H1 (cell line): ENCODE results near the gene DRAM1. TPM values are rescaled to one million over a fixed set of nuclear protein-coding genes. Genes with fewer than 3 reads are reported as not detected.

Experiments
- ASH2L ChIP-seq: fragments of 200-600, 300-600 bp; sonication (generic); IDR thresholded peaks from one replicate; pipeline ENCODE4 v1.7.1; 2017; ENCODE audit warnings: low read length
- BRCA1 ChIP-seq: IDR thresholded peaks from 2 replicates; pipeline ENCODE4 v1.6.1; 2012; ENCODE audit warnings: low read depth, low read length, improper control_type of control experiment
- CEBPB ChIP-seq: IDR thresholded peaks from 2 replicates; pipeline ENCODE4 v1.6.1; 2012; ENCODE audit warnings: low read depth, low read length
- CHD1 ChIP-seq: IDR thresholded peaks from 2 replicates; pipeline ENCODE4 v1.6.1; 2012; ENCODE audit warnings: low read depth, low read length, improper control_type of control experiment
- CHD2 ChIP-seq: IDR thresholded peaks from 2 replicates; pipeline ENCODE4 v1.6.1; 2012; ENCODE audit warnings: low read length, improper control_type of control experiment
- CREB1 ChIP-seq: IDR thresholded peaks from 2 replicates; pipeline ENCODE4 v1.6.1; 2012; ENCODE audit warnings: inconsistent platforms
- JUND ChIP-seq: IDR thresholded peaks from 2 replicates; pipeline ENCODE4 v1.6.1; 2011; ENCODE audit warnings: mild to moderate bottlenecking, improper control_type of control experiment, low read length
- KDM4A ChIP-seq: IDR thresholded peaks from one replicate; pipeline ENCODE4 v1.7.1; 2012; ENCODE audit warnings: low read depth, mild to moderate bottlenecking, moderate library complexity, low read length, inconsistent platforms; ENCODE audit not compliant: severe bottlenecking
- NANOG ChIP-seq: IDR thresholded peaks from 2 replicates; pipeline ENCODE4 v1.6.1; 2011; ENCODE audit warnings: low read length, low read depth, mild to moderate bottlenecking, inconsistent platforms; ENCODE audit not compliant: insufficient read depth, poor library complexity, severe bottlenecking
- PHF8 ChIP-seq: fragments of 200-600 bp; sonication (generic); conservative IDR thresholded peaks from 2 replicates; pipeline ENCODE4 v1.7.1; 2012; ENCODE audit warnings: low read depth, mild to moderate bottlenecking, inconsistent platforms, low read length, moderate library complexity
- SIRT6 ChIP-seq: IDR thresholded peaks from one replicate; pipeline ENCODE4 v1.7.1; 2012; ENCODE audit warnings: low read length, inconsistent platforms
- SIX5 ChIP-seq: IDR thresholded peaks from 2 replicates; pipeline ENCODE4 v1.6.1; 2011; ENCODE audit warnings: mild to moderate bottlenecking, low read depth, low read length
- TAF1 ChIP-seq: IDR thresholded peaks from 2 replicates; pipeline ENCODE4 v1.6.1; 2011; ENCODE audit warnings: mild to moderate bottlenecking, low read depth, low read length
- polyA plus RNA-seq, 7 experiments: library from polyadenylated mRNA; depleted of rRNA in 3 of 7; stranded (reverse) in 5 of 7; unstranded in 2 of 7; fragments of >200 nt in 5 of 7; fragments of 200-250 nt in 2 of 7; gene quantifications; 1 replicate in 5 of 7; 2 replicates in 1 of 7; 4 replicates in 1 of 7; pipeline versions ENCODE4 v1.2.1 to v1.2.3, GENCODE V29; 2011 to 2013; ENCODE audit warnings: missing spikeins in 2 of 7, mixed read lengths in 2 of 7
- total RNA-seq: library from RNA; stranded (reverse); fragmentation: NEBNext Ultra II Directional; extraction: Animal tissue kit (Norgen Biotek cat#: 25700); gene quantifications from 2 replicates; pipeline ENCODE4 v1.2.1, GENCODE V29; 2021
- TF ChIP-seq, protein P1 (sequence below): fragments of 300-600 bp; sonication (generic); IDR thresholded peaks from 2 replicates; pipeline ENCODE4 v1.7.1; 2012; ENCODE audit warnings: low read length, moderate library complexity, mild to moderate bottlenecking, inconsistent platforms; ENCODE audit not compliant: insufficient replicate concordance

DRAM1 gene
- total and polyA plus RNA-seq, 2 of the 8 experiments (the other 6 are each of a cell fraction or from before 2014, with no cell fraction given) = 4.6 to 6.2 TPM

- TF ChIP-seq, protein P1, sequence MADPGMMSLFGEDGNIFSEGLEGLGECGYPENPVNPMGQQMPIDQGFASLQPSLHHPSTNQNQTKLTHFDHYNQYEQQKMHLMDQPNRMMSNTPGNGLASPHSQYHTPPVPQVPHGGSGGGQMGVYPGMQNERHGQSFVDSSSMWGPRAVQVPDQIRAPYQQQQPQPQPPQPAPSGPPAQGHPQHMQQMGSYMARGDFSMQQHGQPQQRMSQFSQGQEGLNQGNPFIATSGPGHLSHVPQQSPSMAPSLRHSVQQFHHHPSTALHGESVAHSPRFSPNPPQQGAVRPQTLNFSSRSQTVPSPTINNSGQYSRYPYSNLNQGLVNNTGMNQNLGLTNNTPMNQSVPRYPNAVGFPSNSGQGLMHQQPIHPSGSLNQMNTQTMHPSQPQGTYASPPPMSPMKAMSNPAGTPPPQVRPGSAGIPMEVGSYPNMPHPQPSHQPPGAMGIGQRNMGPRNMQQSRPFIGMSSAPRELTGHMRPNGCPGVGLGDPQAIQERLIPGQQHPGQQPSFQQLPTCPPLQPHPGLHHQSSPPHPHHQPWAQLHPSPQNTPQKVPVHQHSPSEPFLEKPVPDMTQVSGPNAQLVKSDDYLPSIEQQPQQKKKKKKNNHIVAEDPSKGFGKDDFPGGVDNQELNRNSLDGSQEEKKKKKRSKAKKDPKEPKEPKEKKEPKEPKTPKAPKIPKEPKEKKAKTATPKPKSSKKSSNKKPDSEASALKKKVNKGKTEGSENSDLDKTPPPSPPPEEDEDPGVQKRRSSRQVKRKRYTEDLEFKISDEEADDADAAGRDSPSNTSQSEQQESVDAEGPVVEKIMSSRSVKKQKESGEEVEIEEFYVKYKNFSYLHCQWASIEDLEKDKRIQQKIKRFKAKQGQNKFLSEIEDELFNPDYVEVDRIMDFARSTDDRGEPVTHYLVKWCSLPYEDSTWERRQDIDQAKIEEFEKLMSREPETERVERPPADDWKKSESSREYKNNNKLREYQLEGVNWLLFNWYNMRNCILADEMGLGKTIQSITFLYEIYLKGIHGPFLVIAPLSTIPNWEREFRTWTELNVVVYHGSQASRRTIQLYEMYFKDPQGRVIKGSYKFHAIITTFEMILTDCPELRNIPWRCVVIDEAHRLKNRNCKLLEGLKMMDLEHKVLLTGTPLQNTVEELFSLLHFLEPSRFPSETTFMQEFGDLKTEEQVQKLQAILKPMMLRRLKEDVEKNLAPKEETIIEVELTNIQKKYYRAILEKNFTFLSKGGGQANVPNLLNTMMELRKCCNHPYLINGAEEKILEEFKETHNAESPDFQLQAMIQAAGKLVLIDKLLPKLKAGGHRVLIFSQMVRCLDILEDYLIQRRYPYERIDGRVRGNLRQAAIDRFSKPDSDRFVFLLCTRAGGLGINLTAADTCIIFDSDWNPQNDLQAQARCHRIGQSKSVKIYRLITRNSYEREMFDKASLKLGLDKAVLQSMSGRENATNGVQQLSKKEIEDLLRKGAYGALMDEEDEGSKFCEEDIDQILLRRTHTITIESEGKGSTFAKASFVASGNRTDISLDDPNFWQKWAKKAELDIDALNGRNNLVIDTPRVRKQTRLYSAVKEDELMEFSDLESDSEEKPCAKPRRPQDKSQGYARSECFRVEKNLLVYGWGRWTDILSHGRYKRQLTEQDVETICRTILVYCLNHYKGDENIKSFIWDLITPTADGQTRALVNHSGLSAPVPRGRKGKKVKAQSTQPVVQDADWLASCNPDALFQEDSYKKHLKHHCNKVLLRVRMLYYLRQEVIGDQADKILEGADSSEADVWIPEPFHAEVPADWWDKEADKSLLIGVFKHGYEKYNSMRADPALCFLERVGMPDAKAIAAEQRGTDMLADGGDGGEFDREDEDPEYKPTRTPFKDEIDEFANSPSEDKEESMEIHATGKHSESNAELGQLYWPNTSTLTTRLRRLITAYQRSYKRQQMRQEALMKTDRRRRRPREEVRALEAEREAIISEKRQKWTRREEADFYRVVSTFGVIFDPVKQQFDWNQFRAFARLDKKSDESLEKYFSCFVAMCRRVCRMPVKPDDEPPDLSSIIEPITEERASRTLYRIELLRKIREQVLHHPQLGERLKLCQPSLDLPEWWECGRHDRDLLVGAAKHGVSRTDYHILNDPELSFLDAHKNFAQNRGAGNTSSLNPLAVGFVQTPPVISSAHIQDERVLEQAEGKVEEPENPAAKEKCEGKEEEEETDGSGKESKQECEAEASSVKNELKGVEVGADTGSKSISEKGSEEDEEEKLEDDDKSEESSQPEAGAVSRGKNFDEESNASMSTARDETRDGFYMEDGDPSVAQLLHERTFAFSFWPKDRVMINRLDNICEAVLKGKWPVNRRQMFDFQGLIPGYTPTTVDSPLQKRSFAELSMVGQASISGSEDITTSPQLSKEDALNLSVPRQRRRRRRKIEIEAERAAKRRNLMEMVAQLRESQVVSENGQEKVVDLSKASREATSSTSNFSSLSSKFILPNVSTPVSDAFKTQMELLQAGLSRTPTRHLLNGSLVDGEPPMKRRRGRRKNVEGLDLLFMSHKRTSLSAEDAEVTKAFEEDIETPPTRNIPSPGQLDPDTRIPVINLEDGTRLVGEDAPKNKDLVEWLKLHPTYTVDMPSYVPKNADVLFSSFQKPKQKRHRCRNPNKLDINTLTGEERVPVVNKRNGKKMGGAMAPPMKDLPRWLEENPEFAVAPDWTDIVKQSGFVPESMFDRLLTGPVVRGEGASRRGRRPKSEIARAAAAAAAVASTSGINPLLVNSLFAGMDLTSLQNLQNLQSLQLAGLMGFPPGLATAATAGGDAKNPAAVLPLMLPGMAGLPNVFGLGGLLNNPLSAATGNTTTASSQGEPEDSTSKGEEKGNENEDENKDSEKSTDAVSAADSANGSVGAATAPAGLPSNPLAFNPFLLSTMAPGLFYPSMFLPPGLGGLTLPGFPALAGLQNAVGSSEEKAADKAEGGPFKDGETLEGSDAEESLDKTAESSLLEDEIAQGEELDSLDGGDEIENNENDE = no peak
- TF ChIP-seq BRCA1 (no peak), CEBPB (no peak), PHF8 (no peak), KDM4A (no peak), SIX5 (no peak), CHD1 (no peak), TAF1 (no peak), JUND (no peak), ASH2L (no peak), CREB1 (no peak), SIRT6 (no peak), NANOG (no peak), CHD2 (no peak)
These were observed 24.4 kb upstream of the DRAM1 start (continued) for GRCh38 chr12:101852998-101853397.
